RWPE2 (cell line): Measurements from ENCODE around the gene NIN.

Source experiments
- ATAC-seq: fragments of 200-7000 bp; cut with Tn5 transposase; 3 replicates; pipeline ENCODE4 v1.9.1; 2021; ENCODE audit warnings: low read depth
- DNase-seq: peaks from one replicate; pipeline ENCODE4 v3.0.0-alpha.2; 2020; ENCODE audit warnings: low spot score
- H3K27ac ChIP-seq: fragments of 450-650 bp; 2 replicates; pipeline ENCODE4 v1.5.1; 2017; ENCODE audit warnings: mild to moderate bottlenecking; ENCODE audit not compliant: poor library complexity, severe bottlenecking
- H3K27me3 ChIP-seq: fragments of 250-450 bp; sonication (Bioruptor Pico); 2 replicates; pipeline ENCODE4 v1.5.1; 2021; ENCODE audit warnings: mild to moderate bottlenecking, moderate library complexity; ENCODE audit not compliant: insufficient read depth, poor library complexity, severe bottlenecking
- H3K36me3 ChIP-seq: fragments of 250-450 bp; sonication (Bioruptor Pico); 2 replicates; pipeline ENCODE4 v1.5.1; 2020; ENCODE audit warnings: low read depth, mild to moderate bottlenecking, moderate library complexity
- H3K4me1 ChIP-seq: fragments of 250-450 bp; sonication (Bioruptor Pico); 2 replicates; pipeline ENCODE4 v1.5.1; 2021; ENCODE audit warnings: mild to moderate bottlenecking, moderate library complexity; ENCODE audit not compliant: insufficient read depth, poor library complexity, severe bottlenecking
- H3K4me3 ChIP-seq: fragments of 250-450 bp; sonication (Bioruptor Pico); 2 replicates; pipeline ENCODE4 v1.5.1; 2021; ENCODE audit warnings: mild to moderate bottlenecking, moderate library complexity; ENCODE audit not compliant: severe bottlenecking
- H3K9me3 ChIP-seq: fragments of 250-450 bp; sonication (Bioruptor Pico); 2 replicates; pipeline ENCODE4 v1.5.1; 2021; ENCODE audit warnings: mild to moderate bottlenecking, moderate library complexity; ENCODE audit not compliant: severe bottlenecking
- CTCF ChIP-seq: fragments of 450-650 bp; IDR thresholded peaks from one replicate; pipeline ENCODE4 v1.5.1; 2017; ENCODE audit warnings: mild to moderate bottlenecking, moderate library complexity; ENCODE audit not compliant: poor library complexity, severe bottlenecking

Gene NIN

DNA sequence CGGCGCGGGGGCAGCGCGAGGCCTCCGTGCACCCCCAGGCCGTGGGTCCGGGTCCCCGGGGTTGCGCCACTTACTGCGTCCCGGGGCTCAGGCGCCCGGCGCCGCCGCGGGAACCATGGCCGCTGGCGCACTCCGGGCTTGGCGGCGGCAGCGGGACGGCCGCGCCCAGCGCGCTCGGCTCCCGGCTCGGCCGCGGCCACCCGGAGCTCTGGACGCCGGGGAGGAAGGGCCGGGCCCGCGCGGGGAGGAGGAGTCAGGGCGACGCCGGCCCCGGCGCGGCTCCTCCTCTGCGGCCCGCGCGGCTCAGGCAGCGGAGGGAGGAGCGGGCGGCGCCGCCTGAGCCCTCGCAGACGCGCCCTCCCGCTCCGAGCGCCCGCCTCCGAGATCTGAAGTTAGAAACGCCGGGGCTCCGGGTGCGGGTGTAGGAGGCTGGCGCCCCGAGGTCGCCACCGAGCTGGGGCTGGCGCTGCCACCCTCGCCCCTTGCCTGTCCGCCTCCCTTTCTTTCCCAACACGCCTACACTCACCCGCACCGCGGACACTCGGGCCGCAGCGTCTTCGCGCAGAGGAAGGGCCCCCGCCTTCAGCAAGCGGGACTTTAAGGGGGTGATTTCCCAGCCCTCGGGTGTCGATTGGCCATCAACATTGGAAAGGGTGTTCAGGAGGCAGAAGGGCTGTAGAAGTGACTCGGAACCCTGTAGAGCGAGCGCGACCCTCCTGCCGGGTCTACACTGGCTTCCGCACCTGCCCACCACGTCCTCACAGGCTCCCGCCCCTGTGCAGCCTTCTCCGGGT, at the start of gene NIN:
NIN (minus strand) TSS at position 231 of the 794 bp plus-strand sequence. CDS start 9,106 bp downstream, outside the sequence.
- H3K27ac ChIP-seq = peak within 1 kb of the TSS; percentile 49
- H3K36me3 ChIP-seq = no peaks in the 10 kb centered on the region
- TF ChIP-seq CTCF = no peak
- no peaks in the 10 kb centered on the region for H3K9me3 ChIP-seq
- DNase-seq (peak; percentile 75), ATAC-seq (peak; percentile 94)
- H3K4me1 ChIP-seq = peaks cover 4% of the 10 kb centered on the region
- peak within 1 kb of the TSS; percentile 99 for H3K4me3 ChIP-seq
- no peaks in the 10 kb centered on the region for H3K27me3 ChIP-seq

DNA sequence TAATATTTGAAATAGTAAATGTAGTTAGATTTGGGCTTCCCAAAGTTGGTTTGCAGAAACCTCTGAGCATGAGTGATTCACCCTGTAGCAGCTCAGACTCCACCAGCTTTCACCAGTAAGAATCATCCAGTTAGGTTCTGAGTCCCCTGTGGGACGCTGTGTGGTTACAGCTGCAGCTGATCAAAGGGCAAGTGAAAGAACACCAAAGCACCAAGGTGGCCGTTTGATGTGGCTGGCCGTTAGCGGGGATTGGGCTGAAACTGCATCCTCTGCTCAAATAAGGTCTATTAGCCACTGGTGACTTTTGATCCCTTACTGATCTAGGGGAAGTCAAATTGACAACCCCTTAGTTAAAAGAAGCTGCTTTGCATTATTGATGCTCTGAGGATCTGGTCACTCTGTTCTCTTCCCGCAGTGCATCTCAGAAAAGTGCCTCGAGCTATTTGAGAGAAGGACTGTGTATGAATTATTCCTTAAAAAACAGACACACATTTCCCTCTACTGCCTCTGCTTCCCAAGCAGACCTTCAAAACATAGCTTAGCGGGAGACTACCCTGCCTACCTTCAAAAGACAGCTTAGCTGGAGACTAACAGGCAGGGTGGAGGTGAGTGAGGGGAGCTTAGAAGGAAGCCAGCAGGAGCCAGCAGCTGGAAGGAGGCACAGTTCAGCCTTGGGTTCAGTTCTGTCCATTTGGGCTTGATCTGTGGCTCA, 44.6 kb upstream of the NIN start:
- no peak for TF ChIP-seq CTCF
- H3K4me1 ChIP-seq = no peaks in the 10 kb centered on the region
- peaks cover 28% of the 10 kb centered on the region for H3K27me3 ChIP-seq
- no peak overlapping the region for H3K4me3 ChIP-seq
- no peak for DNase-seq
- H3K36me3 ChIP-seq = no peaks in the 10 kb centered on the region
- H3K9me3 ChIP-seq = no peaks in the 10 kb centered on the region
- H3K27ac ChIP-seq = no peak overlapping the region
- peak; percentile 44; the same call in 2 of the 3 replicates for ATAC-seq

DNA sequence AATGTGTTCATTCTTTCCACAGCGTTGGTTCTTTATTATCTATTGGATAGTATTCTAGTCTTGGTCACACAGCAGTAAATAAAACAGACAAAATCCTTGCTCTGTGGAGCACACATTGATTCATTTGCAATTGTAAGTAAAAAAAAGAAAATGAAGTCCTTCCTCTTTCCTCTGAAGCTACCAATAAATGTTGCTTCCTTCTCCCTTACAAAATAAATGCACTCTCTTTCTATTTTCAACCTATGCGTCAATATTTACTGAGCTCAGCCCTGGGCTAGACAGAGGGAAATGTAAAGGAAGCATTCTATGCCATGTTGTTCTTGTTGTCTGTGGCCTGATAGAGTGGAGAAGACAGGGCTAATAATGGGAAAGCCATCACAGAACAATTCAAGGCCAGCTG, 43.8 kb upstream of the NIN start:
- H3K27ac ChIP-seq = no peak overlapping the region
- ATAC-seq (no peak), DNase-seq (no peak)
- no peak for TF ChIP-seq CTCF
- H3K9me3 ChIP-seq = no peaks in the 10 kb centered on the region
- no peaks in the 10 kb centered on the region for H3K4me1 ChIP-seq
- no peaks in the 10 kb centered on the region for H3K36me3 ChIP-seq
- H3K27me3 ChIP-seq = peaks cover 28% of the 10 kb centered on the region
- H3K4me3 ChIP-seq = no peak overlapping the region

- H3K9me3 ChIP-seq = no peaks in the 10 kb centered on the region
- no peak for TF ChIP-seq CTCF
- H3K4me3 ChIP-seq = no peak within 1 kb of the TSS
- peak; percentile 45; the same call in 1 of the 3 replicates for ATAC-seq
- no peak for DNase-seq
- H3K4me1 ChIP-seq = no peaks in the 10 kb centered on the region
- peaks cover 32% of the 10 kb centered on the region for H3K27me3 ChIP-seq
- no peaks in the 10 kb centered on the region for H3K36me3 ChIP-seq
- H3K27ac ChIP-seq = no peak within 1 kb of the TSS
Observed at GRCh38 chr14:50871914-50872732, 41.2 kb upstream of the NIN start, which contains the start of gene ABHD12B. ABHD12B (plus strand) TSS chr14:50872053; CDS start chr14:50872175, 122 bp downstream.
